ENCODE data around the gene PCYT1A.

The PCYT1A gene

DNA sequence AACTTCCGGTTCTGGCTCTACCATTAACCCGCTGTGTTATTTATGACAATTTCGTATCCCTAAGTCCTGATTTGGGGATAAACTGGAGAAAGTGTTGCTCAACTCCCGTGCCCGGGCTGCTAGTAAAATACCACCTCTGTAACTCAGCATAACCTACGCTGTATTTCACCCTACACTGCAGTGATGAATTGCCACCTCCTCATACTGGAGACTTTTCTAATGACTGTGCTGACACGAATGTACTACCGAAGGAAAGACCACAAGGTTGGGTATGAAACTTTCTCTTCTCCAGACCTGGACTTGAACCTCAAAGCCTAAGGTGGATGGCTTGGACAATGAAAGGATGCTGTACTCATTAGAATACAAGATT, 54.7 kb downstream of the PCYT1A start:
- TF ChIP-seq POLR2AphosphoS5 (IDR thresholded peaks at IDR 0.05; ENCODE audit: low read depth, low read length) (no peak), FOXP2 (optimal IDR thresholded peaks at IDR 0.05; ENCODE audit: borderline replicate concordance, extremely low read depth, extremely low read length, insufficient read depth) (no peak), SIN3A (IDR thresholded peaks at IDR 0.05; ENCODE audit: borderline replicate concordance, insufficient read depth, low read length) (no peak), TAF1 (IDR thresholded peaks at IDR 0.05; ENCODE audit: borderline replicate concordance, insufficient read depth, low read length) (no peak)
- TF ChIP-seq, protein P1, sequence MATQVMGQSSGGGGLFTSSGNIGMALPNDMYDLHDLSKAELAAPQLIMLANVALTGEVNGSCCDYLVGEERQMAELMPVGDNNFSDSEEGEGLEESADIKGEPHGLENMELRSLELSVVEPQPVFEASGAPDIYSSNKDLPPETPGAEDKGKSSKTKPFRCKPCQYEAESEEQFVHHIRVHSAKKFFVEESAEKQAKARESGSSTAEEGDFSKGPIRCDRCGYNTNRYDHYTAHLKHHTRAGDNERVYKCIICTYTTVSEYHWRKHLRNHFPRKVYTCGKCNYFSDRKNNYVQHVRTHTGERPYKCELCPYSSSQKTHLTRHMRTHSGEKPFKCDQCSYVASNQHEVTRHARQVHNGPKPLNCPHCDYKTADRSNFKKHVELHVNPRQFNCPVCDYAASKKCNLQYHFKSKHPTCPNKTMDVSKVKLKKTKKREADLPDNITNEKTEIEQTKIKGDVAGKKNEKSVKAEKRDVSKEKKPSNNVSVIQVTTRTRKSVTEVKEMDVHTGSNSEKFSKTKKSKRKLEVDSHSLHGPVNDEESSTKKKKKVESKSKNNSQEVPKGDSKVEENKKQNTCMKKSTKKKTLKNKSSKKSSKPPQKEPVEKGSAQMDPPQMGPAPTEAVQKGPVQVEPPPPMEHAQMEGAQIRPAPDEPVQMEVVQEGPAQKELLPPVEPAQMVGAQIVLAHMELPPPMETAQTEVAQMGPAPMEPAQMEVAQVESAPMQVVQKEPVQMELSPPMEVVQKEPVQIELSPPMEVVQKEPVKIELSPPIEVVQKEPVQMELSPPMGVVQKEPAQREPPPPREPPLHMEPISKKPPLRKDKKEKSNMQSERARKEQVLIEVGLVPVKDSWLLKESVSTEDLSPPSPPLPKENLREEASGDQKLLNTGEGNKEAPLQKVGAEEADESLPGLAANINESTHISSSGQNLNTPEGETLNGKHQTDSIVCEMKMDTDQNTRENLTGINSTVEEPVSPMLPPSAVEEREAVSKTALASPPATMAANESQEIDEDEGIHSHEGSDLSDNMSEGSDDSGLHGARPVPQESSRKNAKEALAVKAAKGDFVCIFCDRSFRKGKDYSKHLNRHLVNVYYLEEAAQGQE (IDR thresholded peaks at IDR 0.05; ENCODE audit: insufficient read depth in 1 of 2, low read depth in 2 of 2, low read length in 2 of 2), result no peak

GRCh38 chr3:196232154-196232881, 55.2 kb downstream of the PCYT1A start:
- TF ChIP-seq FOXP2 (optimal IDR thresholded peaks at IDR 0.05; ENCODE audit: borderline replicate concordance, extremely low read depth, extremely low read length, insufficient read depth) (no peak), SIN3A (IDR thresholded peaks at IDR 0.05; ENCODE audit: borderline replicate concordance, insufficient read depth, low read length) (no peak), TAF1 (IDR thresholded peaks at IDR 0.05; ENCODE audit: borderline replicate concordance, insufficient read depth, low read length) (no peak), POLR2AphosphoS5 (IDR thresholded peaks at IDR 0.05; ENCODE audit: low read depth, low read length) (no peak)
- TF ChIP-seq, protein P1 (IDR thresholded peaks at IDR 0.05; ENCODE audit: insufficient read depth in 1 of 2, low read depth in 2 of 2, low read length in 2 of 2), result no peak

GRCh38 chr3:196227629-196228493, 59.7 kb downstream of the PCYT1A start:
- TF ChIP-seq SIN3A (IDR thresholded peaks at IDR 0.05; ENCODE audit: borderline replicate concordance, insufficient read depth, low read length) (no peak), TAF1 (IDR thresholded peaks at IDR 0.05; ENCODE audit: borderline replicate concordance, insufficient read depth, low read length) (no peak)
- TF ChIP-seq, protein P1 (IDR thresholded peaks at IDR 0.05; ENCODE audit: insufficient read depth in 1 of 2, low read depth in 2 of 2, low read length in 2 of 2), result no peak

DNA sequence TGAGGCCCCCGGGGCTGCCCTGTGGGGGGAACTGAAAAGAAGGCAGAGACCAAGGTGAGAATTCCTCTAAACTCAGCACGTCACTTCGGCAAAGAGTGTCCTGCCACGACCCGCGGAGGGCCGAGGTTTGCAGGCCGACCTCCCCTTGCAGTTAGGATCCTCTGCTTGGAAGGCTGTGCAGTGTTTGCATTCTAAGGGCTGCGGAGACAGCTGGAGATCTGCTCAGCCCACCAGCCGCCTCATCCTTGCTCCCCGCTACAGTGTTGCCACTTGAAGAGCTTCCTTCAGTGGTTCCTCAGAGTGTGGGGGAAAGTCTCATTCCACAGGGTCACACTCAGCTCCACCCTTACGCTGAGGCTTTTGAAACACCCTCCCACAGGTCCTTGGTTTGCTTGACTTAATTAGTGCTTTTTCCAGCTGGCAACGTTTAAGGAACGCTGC, 60.4 kb downstream of the PCYT1A start:
- TF ChIP-seq, protein P1 (IDR thresholded peaks at IDR 0.05; ENCODE audit: insufficient read depth in 1 of 2, low read depth in 2 of 2, low read length in 2 of 2), result no peak
